ENCODE data around the gene DGCR2.
"Not testable (repeated sequence)": the region's sequence is repeated elsewhere in the genome, so short reads cannot be mapped to it uniquely, and the experiment has no call there.

DGCR2 gene

GRCh38 chr22:19058713-19059451 lies 63.3 kb downstream of the DGCR2 start:
- DNase-seq: no peak

GRCh38 chr22:19057999-19058491 lies 64.2 kb downstream of the DGCR2 start:
- DNase-seq: no peak

- DNase-seq: no peak
Observed at GRCh38 chr22:19057539-19057938, 64.7 kb downstream of the DGCR2 start.

GRCh38 chr22:19056951-19057401 lies 65.2 kb downstream of the DGCR2 start:
- DNase-seq: no peak

GRCh38 chr22:19055801-19056200 lies 66.4 kb downstream of the DGCR2 start:
- no peak for DNase-seq

- DNase-seq: no peak
Observed at GRCh38 chr22:19052941-19053541, 69.2 kb downstream of the DGCR2 start.

- no peak for DNase-seq
Observed at GRCh38 chr22:19051381-19052072, 70.7 kb downstream of the DGCR2 start.

- DNase-seq: not testable (repeated sequence)
Observed at GRCh38 chr22:19050847-19051246, 71.4 kb downstream of the DGCR2 start.

- DNase-seq: no peak
Observed at GRCh38 chr22:19050117-19050516, 72.1 kb downstream of the DGCR2 start.

- DNase-seq: no peak
Observed at GRCh38 chr22:19048531-19048930, 73.7 kb downstream of the DGCR2 start.

GRCh38 chr22:19047993-19048392 lies 74.2 kb downstream of the DGCR2 start:
- no peak for DNase-seq

GRCh38 chr22:19046719-19047609 lies 75.2 kb downstream of the DGCR2 start:
- DNase-seq: no peak

GRCh38 chr22:19046287-19046686 lies 75.9 kb downstream of the DGCR2 start:
- no peak for DNase-seq

- DNase-seq: no peak
Observed at GRCh38 chr22:19045094-19045493, 77.1 kb downstream of the DGCR2 start.

- DNase-seq: no peak
Observed at GRCh38 chr22:19044381-19044780, 77.8 kb downstream of the DGCR2 start.

- no peak for DNase-seq
Observed at GRCh38 chr22:19043121-19044085, 78.8 kb downstream of the DGCR2 start.

- no peak for DNase-seq
Observed at GRCh38 chr22:19042285-19043120, 79.7 kb downstream of the DGCR2 start.

GRCh38 chr22:19041704-19042074 lies 80.5 kb downstream of the DGCR2 start:
- DNase-seq: no peak

GRCh38 chr22:19040888-19041703 lies 81.1 kb downstream of the DGCR2 start:
- DNase-seq: no peak

- no peak for DNase-seq
Observed at GRCh38 chr22:19040391-19040861, 81.8 kb downstream of the DGCR2 start.
